Peyer's patch (tissue), 4 donors: ENCODE measurements around the gene KISS1.

Experiments
- POLR2A ChIP-seq, 2 donors: fragments of 450-650 bp; IDR thresholded peaks; one replicate each; pipeline ENCODE4 v1.5.1; 2017; ENCODE audit warnings: antibody characterized with exemption in 2 of 2, mild to moderate bottlenecking in 2 of 2, moderate library complexity in 2 of 2
- TF ChIP-seq, protein P1 (sequence below), 6 experiments: fragments of 450-650 bp in 4 of 6; fragments of 200-600 bp in 2 of 6; sonication (generic) in 1 of 6; IDR thresholded peaks; one replicate each; pipeline ENCODE4 v1.5.1; 2017 to 2019; ENCODE audit warnings: antibody characterized with exemption in 6 of 6, mild to moderate bottlenecking in 3 of 6, moderate library complexity in 1 of 6

DNA sequence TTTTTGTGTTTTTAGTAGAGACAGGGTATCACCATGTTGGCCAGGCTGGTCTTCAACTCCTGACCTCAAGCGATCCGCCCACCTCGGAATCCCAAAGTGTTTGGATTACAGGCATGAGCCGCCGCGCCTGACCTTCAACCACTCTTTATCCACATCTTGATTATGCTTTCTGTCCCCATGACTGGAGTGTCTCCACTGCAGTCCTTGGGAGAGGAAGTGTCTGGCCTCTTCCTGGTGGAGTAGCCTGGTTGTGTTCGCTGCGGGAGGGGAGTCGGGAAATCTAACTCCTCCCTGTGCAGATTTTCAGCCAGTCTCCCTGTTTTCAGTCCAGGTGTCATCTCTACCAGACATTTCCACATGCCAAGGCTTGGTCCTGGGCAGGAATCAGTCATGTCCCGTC is 9.7 kb downstream of the KISS1 start:
- TF ChIP-seq, protein P1, sequence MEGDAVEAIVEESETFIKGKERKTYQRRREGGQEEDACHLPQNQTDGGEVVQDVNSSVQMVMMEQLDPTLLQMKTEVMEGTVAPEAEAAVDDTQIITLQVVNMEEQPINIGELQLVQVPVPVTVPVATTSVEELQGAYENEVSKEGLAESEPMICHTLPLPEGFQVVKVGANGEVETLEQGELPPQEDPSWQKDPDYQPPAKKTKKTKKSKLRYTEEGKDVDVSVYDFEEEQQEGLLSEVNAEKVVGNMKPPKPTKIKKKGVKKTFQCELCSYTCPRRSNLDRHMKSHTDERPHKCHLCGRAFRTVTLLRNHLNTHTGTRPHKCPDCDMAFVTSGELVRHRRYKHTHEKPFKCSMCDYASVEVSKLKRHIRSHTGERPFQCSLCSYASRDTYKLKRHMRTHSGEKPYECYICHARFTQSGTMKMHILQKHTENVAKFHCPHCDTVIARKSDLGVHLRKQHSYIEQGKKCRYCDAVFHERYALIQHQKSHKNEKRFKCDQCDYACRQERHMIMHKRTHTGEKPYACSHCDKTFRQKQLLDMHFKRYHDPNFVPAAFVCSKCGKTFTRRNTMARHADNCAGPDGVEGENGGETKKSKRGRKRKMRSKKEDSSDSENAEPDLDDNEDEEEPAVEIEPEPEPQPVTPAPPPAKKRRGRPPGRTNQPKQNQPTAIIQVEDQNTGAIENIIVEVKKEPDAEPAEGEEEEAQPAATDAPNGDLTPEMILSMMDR (IDR thresholded peaks at IDR 0.05): no peak
- no peak for TF ChIP-seq POLR2A (IDR thresholded peaks at IDR 0.05)
